ENCODE measurements around the gene KRT5. TPM values are rescaled to one million over a fixed set of nuclear protein-coding genes. Genes with fewer than 3 reads are reported as not detected.

The KRT5 gene
- total RNA-seq (2014; rRNA removed; shearing (Covaris generic)) = not detected in 2 replicates

- no peak for DNase-seq (ENCODE audit: low read depth)
Observed at GRCh38 chr12:52519826-52520662, at the start of gene KRT5. TSS of gene KRT5 (minus strand) at chr12:52520394. CDS start at chr12:52520296, 98 bp downstream.

DNA sequence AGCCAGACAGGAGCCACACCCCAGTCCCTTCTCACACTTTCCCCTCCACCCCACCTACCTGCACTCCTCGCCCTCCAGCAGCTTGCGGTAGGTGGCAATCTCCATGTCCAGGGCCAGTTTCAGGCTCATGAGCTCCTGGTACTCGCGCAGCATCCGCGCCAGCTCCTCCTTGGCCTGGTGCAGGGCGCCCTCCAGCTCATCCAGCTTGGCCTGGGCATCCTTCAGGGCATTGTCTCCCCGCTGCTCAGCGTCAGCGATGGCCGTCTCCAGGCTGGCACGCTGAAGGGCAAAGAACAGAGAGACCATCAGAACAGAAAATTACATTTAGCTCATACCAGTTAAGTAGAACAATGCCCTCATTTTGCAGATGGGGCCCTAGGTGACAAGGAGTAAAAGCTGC, 47.9 kb upstream of the KRT5 start:
- DNase-seq (ENCODE audit: low read depth) = no peak

- no peak for DNase-seq (ENCODE audit: low read depth)
Observed at GRCh38 chr12:52566847-52567291, 46.7 kb upstream of the KRT5 start.

- no peak for DNase-seq (ENCODE audit: low read depth)
Observed at GRCh38 chr12:52564582-52564981, 44.4 kb upstream of the KRT5 start.

DNA sequence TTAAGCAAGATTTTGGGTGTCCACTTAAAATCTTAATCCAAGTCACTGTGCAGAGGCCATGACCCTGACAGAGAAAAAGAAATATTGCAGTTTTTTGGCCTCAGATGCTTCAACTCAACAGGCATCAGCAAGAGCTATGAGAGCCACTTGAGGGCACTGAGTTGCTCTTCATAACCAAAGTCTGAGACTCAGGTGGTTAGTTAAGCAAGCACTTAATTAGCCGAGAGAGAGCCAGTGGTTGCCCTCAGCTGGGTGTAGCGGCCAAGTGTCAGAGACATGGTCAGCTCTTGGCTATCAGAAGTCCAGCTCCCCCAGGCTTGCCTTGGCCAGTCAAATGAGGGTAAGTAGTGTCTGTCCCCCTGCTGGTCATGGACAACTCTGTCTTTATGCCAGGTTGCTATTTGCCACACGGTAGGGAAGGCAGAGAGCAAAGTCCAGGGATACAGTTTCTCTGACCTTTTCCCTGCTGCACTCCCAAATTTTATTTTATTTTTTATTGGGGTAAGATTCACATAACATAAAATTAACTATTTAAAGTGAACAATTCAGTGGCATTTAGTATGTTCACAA, 41.8 kb upstream of the KRT5 start:
- DNase-seq (ENCODE audit: low read depth) = no peak

DNA sequence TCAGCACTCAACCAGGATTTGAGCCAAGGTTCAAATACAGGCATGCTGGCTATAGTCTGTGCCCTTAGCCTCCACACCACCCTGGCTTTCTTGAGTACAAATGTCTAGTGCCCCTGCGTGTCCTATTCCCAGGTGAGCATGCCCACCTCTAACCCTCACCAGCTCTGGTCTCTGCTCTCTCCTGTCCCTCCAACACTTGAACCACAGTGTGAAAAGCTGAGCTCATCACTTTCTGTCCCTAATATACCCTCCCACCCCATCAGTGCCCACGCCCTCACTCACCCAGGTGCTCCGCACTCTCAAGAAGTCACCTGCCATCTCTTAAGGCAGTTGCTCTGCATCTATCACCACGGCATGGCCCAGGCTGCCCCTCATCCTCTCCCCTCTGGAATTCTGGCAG, 39.8 kb upstream of the KRT5 start:
- DNase-seq (ENCODE audit: low read depth) = no peak

GRCh38 chr12:52558781-52559445, 38.7 kb upstream of the KRT5 start:
- no peak for DNase-seq (ENCODE audit: low read depth)

GRCh38 chr12:52557476-52557875, 37.3 kb upstream of the KRT5 start:
- no peak for DNase-seq (ENCODE audit: low read depth)

GRCh38 chr12:52555577-52555976, 35.4 kb upstream of the KRT5 start:
- DNase-seq (ENCODE audit: low read depth) = no peak

- DNase-seq (ENCODE audit: low read depth) = no peak
Observed at GRCh38 chr12:52552681-52553195, 32.5 kb upstream of the KRT5 start, which contains the start of gene KRT71. TSS of gene KRT71 (minus strand) at chr12:52553145. CDS start at chr12:52553077, 68 bp downstream.

DNA sequence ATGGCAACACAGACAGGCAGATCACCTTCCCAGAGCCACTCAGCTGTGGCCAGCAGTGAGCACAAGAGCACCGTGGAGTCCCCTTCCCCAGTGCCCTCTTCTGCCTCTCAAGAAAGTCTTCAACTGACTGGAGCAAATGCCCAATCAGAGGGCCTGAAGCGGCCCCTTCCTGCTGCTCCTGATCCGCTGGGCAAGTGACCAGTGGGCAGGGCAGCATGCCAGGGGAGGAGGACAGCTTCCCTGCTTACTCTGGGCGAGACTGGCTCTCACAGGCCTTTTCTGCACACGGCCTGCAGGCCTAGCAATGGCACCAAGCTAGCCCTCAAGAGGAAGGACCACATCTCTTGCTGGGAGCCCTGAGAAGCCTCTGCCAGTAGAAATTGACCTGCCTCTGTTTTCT, 31.9 kb upstream of the KRT5 start:
- no peak for DNase-seq (ENCODE audit: low read depth)

DNA sequence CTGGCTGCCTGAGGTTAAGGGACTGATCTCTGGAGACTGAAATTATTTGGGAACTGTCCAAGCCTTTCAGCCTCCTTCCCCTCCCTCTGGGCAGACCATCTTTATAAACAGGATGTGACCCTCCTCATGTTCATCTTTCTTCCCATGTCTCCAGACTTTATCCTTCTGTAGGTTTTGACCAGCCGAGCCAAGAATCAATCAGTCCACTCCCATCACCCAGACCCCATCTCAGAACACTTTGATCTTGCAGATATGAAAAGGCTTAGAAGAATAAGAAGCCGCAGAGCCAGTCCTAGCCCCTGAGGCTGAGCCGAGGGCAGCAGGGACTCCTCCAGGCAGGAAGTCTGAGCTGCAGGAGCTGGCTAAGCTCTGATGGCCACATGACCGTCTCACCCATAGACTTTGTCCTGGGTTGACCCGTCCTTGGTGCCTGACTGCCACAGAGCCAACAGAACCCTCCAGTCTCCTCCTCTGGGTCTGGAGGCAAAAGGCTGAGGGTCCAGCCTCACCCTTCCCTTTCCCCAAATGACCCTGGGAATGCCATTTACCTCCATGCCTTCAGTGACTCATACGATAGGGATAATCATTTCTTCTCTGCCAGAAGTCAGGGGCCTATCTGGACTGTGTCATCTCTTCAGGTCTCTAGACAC, 31.1 kb upstream of the KRT5 start:
- DNase-seq (ENCODE audit: low read depth) = peak; percentile 13

DNA sequence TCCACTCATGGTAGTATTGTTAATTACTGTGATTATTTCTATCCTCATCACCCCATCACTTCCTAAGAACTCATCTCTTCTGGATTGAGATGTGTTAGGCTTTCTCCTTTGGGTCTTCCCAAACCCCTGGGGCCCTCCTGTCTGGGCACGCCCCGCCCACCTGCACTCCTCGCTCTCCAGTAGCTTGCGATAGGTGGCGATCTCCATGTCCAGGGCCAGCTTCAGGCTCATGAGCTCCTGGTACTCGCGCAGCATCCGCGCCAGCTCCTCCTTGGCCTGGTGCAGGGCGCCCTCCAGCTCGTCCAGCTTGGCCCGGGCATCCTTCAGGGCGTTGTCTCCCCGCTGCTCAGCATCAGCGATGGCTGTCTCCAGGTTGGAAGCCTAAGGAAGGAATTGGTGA, 25.9 kb upstream of the KRT5 start:
- DNase-seq (ENCODE audit: low read depth) = no peak

GRCh38 chr12:52543985-52544883, 24.0 kb upstream of the KRT5 start:
- peak; percentile 33 for DNase-seq (ENCODE audit: low read depth)

DNA sequence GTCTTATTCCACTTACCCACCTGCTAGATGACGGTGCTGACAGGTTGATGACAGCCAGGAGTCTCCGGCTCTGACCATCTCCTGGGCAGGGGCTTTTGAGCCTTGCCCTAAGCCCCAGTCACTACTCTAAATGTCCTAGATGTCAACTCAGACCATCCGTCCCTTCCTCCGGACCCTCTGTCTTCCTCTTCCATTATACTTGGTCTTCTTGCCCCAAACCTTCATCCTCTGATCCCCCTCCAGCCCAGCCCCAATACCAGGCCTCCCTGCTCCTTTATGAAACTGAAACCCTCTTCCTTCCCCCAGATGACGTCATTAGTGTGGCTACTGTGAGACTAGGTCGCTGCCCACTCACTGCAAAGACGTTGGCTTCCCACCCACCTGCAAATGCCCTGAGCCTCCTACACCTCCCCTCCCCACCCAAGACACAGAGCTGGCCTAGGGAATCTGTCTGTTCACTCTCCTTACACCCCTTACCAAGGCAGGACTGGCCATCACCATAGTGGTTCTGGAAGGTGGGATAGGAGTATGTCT, 22.7 kb upstream of the KRT5 start:
- no peak for DNase-seq (ENCODE audit: low read depth)

DNA sequence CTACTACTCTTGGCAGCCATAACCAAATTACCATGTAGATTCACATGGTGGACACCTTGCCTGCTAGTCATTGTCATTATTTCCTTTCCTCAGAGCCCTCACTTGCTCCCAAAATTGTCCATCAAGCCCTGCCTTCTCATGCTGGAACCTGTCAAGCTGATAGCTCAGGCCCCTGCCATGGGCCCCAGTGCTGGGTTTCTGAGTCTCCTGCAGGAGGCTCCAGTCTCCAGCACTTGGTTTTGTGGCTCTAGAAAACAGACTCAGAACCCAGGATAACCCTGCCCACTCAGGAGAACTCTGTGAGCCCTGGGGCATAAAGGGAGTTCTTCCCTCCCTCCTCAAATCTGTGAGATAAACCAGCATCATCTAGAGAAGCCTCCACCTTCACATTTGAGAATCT, 22.0 kb upstream of the KRT5 start:
- no peak for DNase-seq (ENCODE audit: low read depth)

GRCh38 chr12:52541709-52542108, 21.5 kb upstream of the KRT5 start:
- no peak for DNase-seq (ENCODE audit: low read depth)

DNA sequence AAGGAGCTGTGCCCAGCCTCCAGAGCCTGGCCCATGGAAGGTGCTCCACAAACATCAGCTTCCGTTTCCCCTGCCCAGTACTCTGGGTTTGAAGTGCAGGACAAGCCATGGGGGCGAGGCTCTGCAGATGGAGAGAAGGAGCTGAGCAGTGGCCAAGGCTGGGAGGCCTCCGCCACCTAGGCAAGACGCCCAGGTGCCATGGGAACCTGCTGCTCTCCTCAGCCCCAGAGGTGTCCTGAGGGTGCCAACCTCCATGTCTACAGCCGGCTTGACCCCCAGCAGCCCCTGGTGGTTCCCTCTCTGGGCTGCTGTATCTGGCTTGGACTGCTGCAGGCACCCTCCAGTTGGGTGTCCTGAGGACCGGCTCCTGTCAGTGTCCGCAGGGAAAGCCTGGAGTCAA, 20.3 kb upstream of the KRT5 start:
- no peak for DNase-seq (ENCODE audit: low read depth)

- no peak for DNase-seq (ENCODE audit: low read depth)
Observed at GRCh38 chr12:52539821-52540173, 19.6 kb upstream of the KRT5 start.

DNA sequence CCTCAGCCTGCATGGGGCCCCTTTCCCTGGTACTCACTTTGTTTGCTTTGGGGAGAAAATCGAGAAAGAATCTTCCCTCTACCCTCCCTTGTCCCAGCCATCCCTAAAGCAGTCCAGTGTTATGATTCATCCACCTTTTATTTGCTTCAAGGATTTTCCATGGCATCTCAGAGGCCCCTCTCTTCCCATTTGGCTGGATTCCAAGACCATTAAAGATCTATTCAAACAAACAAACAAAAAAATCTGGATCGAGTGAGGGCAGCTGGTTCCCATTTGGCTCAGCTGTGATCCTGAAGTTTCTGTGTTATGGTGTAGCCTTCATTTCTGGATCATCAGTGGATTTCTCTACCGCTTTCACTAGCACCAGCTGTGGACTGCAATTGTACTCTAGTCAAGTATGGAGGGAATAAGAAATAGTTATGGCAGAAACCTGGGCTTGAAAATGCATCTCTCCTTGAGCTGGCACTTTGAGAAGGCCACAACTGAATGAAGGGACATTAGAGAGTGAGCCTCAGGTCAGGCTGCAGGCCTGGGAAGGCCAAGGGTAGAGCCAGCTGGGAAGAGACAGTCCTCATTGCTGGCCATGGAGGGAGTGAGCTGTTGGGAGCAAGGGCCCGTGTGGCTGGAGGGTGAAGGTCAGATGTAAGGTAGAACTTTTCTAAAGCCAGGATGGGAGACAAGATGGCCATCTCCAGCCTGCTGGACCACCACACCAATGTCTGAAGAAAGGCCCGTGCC, 19.1 kb upstream of the KRT5 start:
- peak; percentile 80 for DNase-seq (ENCODE audit: low read depth)
